WTC11 (cell line): ENCODE results near the gene EFCC1. TPM values are rescaled to one million over a fixed set of nuclear protein-coding genes. Genes with fewer than 3 reads are reported as not detected.

ENCODE experiments used
- ATAC-seq: fragments of 200-7000 bp; cut with Tn5 transposase; 2 replicates; pipeline ENCODE4 v1.10.0; 2021; ENCODE audit warnings: mild to moderate bottlenecking, moderate library complexity
- CTCF ChIA-PET: fragments of 300-600 bp; sonication (Branson Sonifier 250); formaldehyde crosslinking; loops from one replicate; lab custom pipeline; 2021; ENCODE audit warnings: antibody characterized with exemption; lab: Charles Lee
- POLR2A ChIA-PET: fragments of 350-600 bp; sonication (Branson Sonifier 250); formaldehyde crosslinking; loops from one replicate; lab custom pipeline; 2021; ENCODE audit warnings: antibody characterized with exemption; lab: Charles Lee
- DNase-seq: peaks from one replicate; pipeline ENCODE4 v3.0.0; 2021; ENCODE audit warnings: low spot score
- H3K27ac Mint-ChIP-seq: 2 replicates; pipeline ENCODE4 v1.8.0; 2021; ENCODE audit warnings: mixed read lengths
- H3K27me3 Mint-ChIP-seq: 2 replicates; pipeline ENCODE4 v1.8.0; 2021; ENCODE audit warnings: low read depth, mild to moderate bottlenecking, moderate library complexity, mixed read lengths
- H3K36me3 Mint-ChIP-seq: 2 replicates; pipeline ENCODE4 v1.8.0; 2021; ENCODE audit warnings: mixed read lengths
- H3K4me1 Mint-ChIP-seq: 2 replicates; pipeline ENCODE4 v1.8.0; 2022; ENCODE audit warnings: mixed read lengths
- H3K4me3 Mint-ChIP-seq: 2 replicates; pipeline ENCODE4 v1.8.0; 2021; ENCODE audit warnings: mild to moderate bottlenecking, moderate library complexity, mixed read lengths
- H3K9me3 Mint-ChIP-seq: 2 replicates; pipeline ENCODE4 v1.8.0; 2021; ENCODE audit warnings: mixed read lengths
- ARID4B ChIP-seq: sonication (generic); formaldehyde crosslinking; IDR thresholded peaks from 2 replicates; pipeline ENCODE4 v1.8.0; 2023; ENCODE audit warnings: missing genetic modification reagents, mild to moderate bottlenecking, borderline replicate concordance
- ATF1 ChIP-seq: sonication (generic); formaldehyde crosslinking; IDR thresholded peaks from 2 replicates; pipeline ENCODE4 v1.8.1; 2023; ENCODE audit warnings: mild to moderate bottlenecking, moderate library complexity, missing genetic modification reagents
- CREM ChIP-seq: sonication (generic); formaldehyde crosslinking; IDR thresholded peaks from 2 replicates; pipeline ENCODE4 v1.8.1; 2022; ENCODE audit warnings: mild to moderate bottlenecking, missing genetic modification reagents, moderate library complexity
- E2F4 ChIP-seq: sonication (generic); formaldehyde crosslinking; IDR thresholded peaks from 2 replicates; pipeline ENCODE4 v1.8.1; 2022; ENCODE audit warnings: low read depth, mild to moderate bottlenecking, moderate library complexity, missing genetic modification reagents, borderline replicate concordance
- ERG ChIP-seq: fragments of 250-450 bp; sonication (Bioruptor Pico); IDR thresholded peaks from 2 replicates; pipeline ENCODE4 v1.8.0; 2021; ENCODE audit warnings: mild to moderate bottlenecking
- HMGA2 ChIP-seq: fragments of 250-450 bp; sonication (Bioruptor Pico); IDR thresholded peaks from 2 replicates; pipeline ENCODE4 v1.4.0; 2021; ENCODE audit warnings: mild to moderate bottlenecking, moderate library complexity
- HMGXB4 ChIP-seq: sonication (generic); formaldehyde crosslinking; IDR thresholded peaks from 2 replicates; pipeline ENCODE4 v1.8.1; 2023; ENCODE audit warnings: mild to moderate bottlenecking, moderate library complexity, missing genetic modification reagents
- JUN ChIP-seq: sonication (generic); formaldehyde crosslinking; IDR thresholded peaks from 2 replicates; pipeline ENCODE4 v1.8.0; 2023; ENCODE audit warnings: mild to moderate bottlenecking, missing genetic modification reagents
- MXD4 ChIP-seq: fragments of 250-450 bp; sonication (Bioruptor Pico); IDR thresholded peaks from 2 replicates; pipeline ENCODE4 v1.8.0; 2021; ENCODE audit warnings: mild to moderate bottlenecking, moderate library complexity, borderline replicate concordance
- NFE2L1 ChIP-seq: sonication (generic); formaldehyde crosslinking; IDR thresholded peaks from 2 replicates; pipeline ENCODE4 v1.8.1; 2023; ENCODE audit warnings: missing genetic modification reagents
- NR1H2 ChIP-seq: sonication (generic); formaldehyde crosslinking; IDR thresholded peaks from 2 replicates; pipeline ENCODE4 v1.9.0; 2021; ENCODE audit warnings: mild to moderate bottlenecking, moderate library complexity, missing genetic modification reagents
- OVOL2 ChIP-seq: fragments of 250-450 bp; sonication (Bioruptor Pico); IDR thresholded peaks from 2 replicates; pipeline ENCODE4 v1.9.0; 2021; ENCODE audit warnings: mild to moderate bottlenecking, borderline replicate concordance
- SOX15 ChIP-seq: fragments of 250-450 bp; sonication (Bioruptor Pico); IDR thresholded peaks from 2 replicates; pipeline ENCODE4 v1.9.0; 2021; ENCODE audit warnings: mild to moderate bottlenecking
- SP1 ChIP-seq: sonication (generic); formaldehyde crosslinking; conservative IDR thresholded peaks from 2 replicates; pipeline ENCODE4 v1.8.1; 2022; ENCODE audit warnings: missing genetic modification reagents
- ZNF138 ChIP-seq: sonication (generic); formaldehyde crosslinking; conservative IDR thresholded peaks from 2 replicates; pipeline ENCODE4 v1.8.1; 2022; ENCODE audit warnings: mild to moderate bottlenecking, moderate library complexity, missing genetic modification reagents
- ZNF232 ChIP-seq: sonication (generic); formaldehyde crosslinking; IDR thresholded peaks from 2 replicates; pipeline ENCODE4 v1.8.0; 2022; ENCODE audit warnings: mild to moderate bottlenecking, missing genetic modification reagents
- ZNF263 ChIP-seq: sonication (generic); formaldehyde crosslinking; IDR thresholded peaks from 2 replicates; pipeline ENCODE4 v1.8.1; 2022; ENCODE audit warnings: low read depth, mild to moderate bottlenecking, moderate library complexity, missing genetic modification reagents
- ZNF423 ChIP-seq: fragments of 250-450 bp; sonication (Bioruptor Pico); IDR thresholded peaks from 2 replicates; pipeline ENCODE4 v2.1.2; 2022; ENCODE audit warnings: mild to moderate bottlenecking, moderate library complexity
- ZNF671 ChIP-seq: fragments of 250-450 bp; sonication (Bioruptor Pico); IDR thresholded peaks from 2 replicates; pipeline ENCODE4 v1.8.0; 2021; ENCODE audit warnings: mild to moderate bottlenecking
- ZSCAN18 ChIP-seq: fragments of 250-450 bp; sonication (Bioruptor Pico); IDR thresholded peaks from 2 replicates; pipeline ENCODE4 v2.1.2; 2022; ENCODE audit warnings: mild to moderate bottlenecking, moderate library complexity
- total RNA-seq: library from RNA; stranded (reverse); gene quantifications from 3 replicates; pipeline ENCODE4 v1.2.3, GENCODE V29; 2021

EFCC1 gene
- total RNA-seq, 1 experiment from 2014 or later, result 0.31 TPM

- TF ChIP-seq E2F4 (CRISPR knock-in tag) (no peak), OVOL2 (no peak), CREM (no peak)
- TF ChIP-seq, all 79 proteins: peak for 0
These were observed 24.8 kb downstream of the EFCC1 start (continued) for GRCh38 chr3:129025691-129026435.

GRCh38 chr3:129026728-129027543, 25.8 kb downstream of the EFCC1 start:
- Mint-ChIP-seq H3K27me3 (peaks cover 53% of the 10 kb centered on the region), H3K4me1 (peaks cover 5% of the 10 kb centered on the region; the same call in 1 of the 2 replicates), H3K9me3 (peaks cover 6% of the 10 kb centered on the region; the same call in 1 of the 2 replicates), H3K4me3 (peak overlapping the region; percentile 46), H3K27ac (no peak overlapping the region), H3K36me3 (no peaks in the 10 kb centered on the region)
- ChIA-PET CTCF (interaction anchor here (1.1 to 5.7 kb wide), 10 partner anchors 10 to 95 kb away, joined by 3 to 25 read pairs (median 6); partner anchors contain the start of gene RAB43), POLR2A (no interaction called here)
- DNase-seq (peak; percentile 81), ATAC-seq (peak; percentile 97)
- TF ChIP-seq ZNF138 (CRISPR knock-in tag) (peak; percentile 96), SP1 (CRISPR knock-in tag) (peak; percentile 89), JUN (CRISPR knock-in tag) (peak; percentile 95), ERG (CRISPR knock-in tag) (no peak), ZNF423 (peak; percentile 98), ZSCAN18 (no peak), HMGXB4 (peak; percentile 61; the same call in 1 of the 2 replicates), OVOL2 (no peak), SOX15 (CRISPR knock-in tag) (no peak), MXD4 (CRISPR knock-in tag) (no peak), HMGA2 (CRISPR knock-in tag) (no peak), NR1H2 (CRISPR knock-in tag) (peak; percentile 70; the same call in 1 of the 2 replicates), ARID4B (peak; percentile 97), NFE2L1 (CRISPR knock-in tag) (peak; percentile 71; the same call in 1 of the 2 replicates), ZNF263 (CRISPR knock-in tag) (peak; percentile 67), ZNF671 (CRISPR knock-in tag) (no peak), ZNF232 (CRISPR knock-in tag) (peak; percentile 97), ATF1 (CRISPR knock-in tag) (peak; percentile 86)
